ENCODE data around the gene ACTR3.

DNA sequence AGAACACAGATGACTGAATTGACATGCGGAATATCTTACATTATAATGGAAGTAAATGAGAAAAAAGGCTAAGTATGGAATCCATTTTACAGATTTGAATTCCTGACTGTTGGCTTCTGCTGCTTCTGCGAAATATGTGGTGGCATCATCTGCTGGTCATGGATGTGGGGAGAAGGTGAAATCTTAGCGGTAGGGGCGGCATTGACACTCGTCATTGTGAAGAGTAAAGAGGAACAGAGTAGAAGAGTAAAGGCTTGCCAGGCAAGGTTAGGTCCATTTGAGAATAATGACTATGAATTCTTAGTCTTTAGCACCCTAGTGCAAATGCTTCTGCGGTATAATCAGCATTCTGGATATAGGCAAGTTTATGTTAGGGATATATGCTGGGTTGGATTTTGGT lies 32.4 kb downstream of the ACTR3 start:
- TF ChIP-seq, protein P1, sequence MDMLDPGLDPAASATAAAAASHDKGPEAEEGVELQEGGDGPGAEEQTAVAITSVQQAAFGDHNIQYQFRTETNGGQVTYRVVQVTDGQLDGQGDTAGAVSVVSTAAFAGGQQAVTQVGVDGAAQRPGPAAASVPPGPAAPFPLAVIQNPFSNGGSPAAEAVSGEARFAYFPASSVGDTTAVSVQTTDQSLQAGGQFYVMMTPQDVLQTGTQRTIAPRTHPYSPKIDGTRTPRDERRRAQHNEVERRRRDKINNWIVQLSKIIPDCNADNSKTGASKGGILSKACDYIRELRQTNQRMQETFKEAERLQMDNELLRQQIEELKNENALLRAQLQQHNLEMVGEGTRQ (IDR thresholded peaks at IDR 0.05; ENCODE audit: low read depth, low read length) = no peak
- TF ChIP-seq, protein P2, sequence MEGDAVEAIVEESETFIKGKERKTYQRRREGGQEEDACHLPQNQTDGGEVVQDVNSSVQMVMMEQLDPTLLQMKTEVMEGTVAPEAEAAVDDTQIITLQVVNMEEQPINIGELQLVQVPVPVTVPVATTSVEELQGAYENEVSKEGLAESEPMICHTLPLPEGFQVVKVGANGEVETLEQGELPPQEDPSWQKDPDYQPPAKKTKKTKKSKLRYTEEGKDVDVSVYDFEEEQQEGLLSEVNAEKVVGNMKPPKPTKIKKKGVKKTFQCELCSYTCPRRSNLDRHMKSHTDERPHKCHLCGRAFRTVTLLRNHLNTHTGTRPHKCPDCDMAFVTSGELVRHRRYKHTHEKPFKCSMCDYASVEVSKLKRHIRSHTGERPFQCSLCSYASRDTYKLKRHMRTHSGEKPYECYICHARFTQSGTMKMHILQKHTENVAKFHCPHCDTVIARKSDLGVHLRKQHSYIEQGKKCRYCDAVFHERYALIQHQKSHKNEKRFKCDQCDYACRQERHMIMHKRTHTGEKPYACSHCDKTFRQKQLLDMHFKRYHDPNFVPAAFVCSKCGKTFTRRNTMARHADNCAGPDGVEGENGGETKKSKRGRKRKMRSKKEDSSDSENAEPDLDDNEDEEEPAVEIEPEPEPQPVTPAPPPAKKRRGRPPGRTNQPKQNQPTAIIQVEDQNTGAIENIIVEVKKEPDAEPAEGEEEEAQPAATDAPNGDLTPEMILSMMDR (conservative IDR thresholded peaks at IDR 0.05; ENCODE audit: low read depth, low read length) = no peak
